Breast epithelium (tissue), 3 donors: ENCODE results near the gene CHCHD6.

Experiments used
- CTCF ChIP-seq, 3 donors: fragments of 450-650 bp; IDR thresholded peaks; one replicate each; pipeline ENCODE4 v1.5.1; 2016 to 2017; ENCODE audit warnings: antibody characterized with exemption in 3 of 3, mild to moderate bottlenecking in 3 of 3, moderate library complexity in 3 of 3
- POLR2AphosphoS5 ChIP-seq, 3 donors: sonication (generic); formaldehyde crosslinking; IDR thresholded peaks; one replicate each; pipeline ENCODE4 v1.6.1; 2017; ENCODE audit warnings: antibody characterized with exemption in 3 of 3

DNA sequence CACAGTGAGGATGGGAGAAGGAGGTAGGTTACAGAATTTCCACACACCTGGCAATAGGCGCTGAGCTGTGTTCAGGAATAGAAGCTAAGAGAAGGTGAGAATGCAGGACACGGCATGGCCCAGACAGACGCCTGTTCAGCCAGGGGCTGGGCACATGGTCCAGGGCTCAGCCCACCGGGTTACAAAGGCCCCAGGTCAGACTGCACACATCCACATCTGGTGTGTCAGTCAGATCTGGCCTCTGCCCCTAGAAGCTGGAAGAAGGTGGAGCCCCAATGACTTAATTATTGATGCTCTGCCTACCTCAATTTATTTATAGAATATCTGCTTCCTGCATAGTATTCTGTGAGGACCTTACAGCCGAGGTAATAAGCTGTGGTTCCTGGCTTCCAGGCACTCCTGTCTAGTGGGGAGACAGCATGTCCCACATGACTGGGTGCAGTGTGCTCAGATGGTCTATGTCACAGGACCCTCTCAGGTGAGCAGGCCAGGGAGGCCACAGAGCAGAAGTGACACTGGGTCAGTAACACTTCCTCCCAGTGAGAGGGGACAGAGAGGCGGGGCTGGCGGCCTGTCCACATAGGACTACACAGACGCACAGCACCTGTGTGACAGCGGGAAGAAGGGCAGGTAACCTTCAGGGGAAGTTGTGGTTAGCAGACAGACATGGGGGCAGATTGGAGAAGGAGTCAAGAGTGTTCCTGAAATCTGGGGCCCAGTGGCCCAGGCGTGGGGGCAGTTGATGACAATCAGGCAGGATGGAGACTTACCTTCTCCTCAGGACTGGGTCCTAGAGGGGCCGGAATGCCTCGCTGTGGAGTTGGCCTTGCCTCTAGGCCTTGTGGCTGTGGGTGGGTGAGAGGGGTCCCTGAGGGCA is 240.3 kb downstream of the CHCHD6 start:
- no peak for TF ChIP-seq CTCF (IDR thresholded peaks at IDR 0.05)
- TF ChIP-seq POLR2AphosphoS5 (IDR thresholded peaks at IDR 0.05) = no peak
